GM21447 (cell line): ENCODE results near the gene TUSC2.

Experiments
- ATAC-seq: cut with Tn5 transposase; IDR thresholded peaks from one replicate; pipeline ENCODE4 v1.9.1; 2021; ENCODE audit not compliant: unreplicated experiment

The TUSC2 gene

GRCh38 chr3:50275996-50276761 lies 51.8 kb downstream of the TUSC2 start:
- no peak for ATAC-seq

- ATAC-seq: no peak
Measured at GRCh38 chr3:50275141-50275995, 52.7 kb downstream of the TUSC2 start.
